Nephron progenitor cell (in vitro differentiated cells): ENCODE results near the gene WNT1.

Source experiments
- DNase-seq: peaks from one replicate; pipeline ENCODE4 v3.0.0; 2021
- H3K27ac Mint-ChIP-seq: 2 replicates; pipeline ENCODE4 v1.8.0; 2021; ENCODE audit warnings: mild to moderate bottlenecking, moderate library complexity, mixed read lengths
- H3K27me3 Mint-ChIP-seq: 2 replicates; pipeline ENCODE4 v1.8.0; 2021; ENCODE audit warnings: mild to moderate bottlenecking, low read depth, mixed read lengths; ENCODE audit not compliant: poor library complexity
- H3K36me3 Mint-ChIP-seq: 2 replicates; pipeline ENCODE4 v1.8.0; 2021; ENCODE audit warnings: low read depth, mixed read lengths
- H3K4me1 Mint-ChIP-seq: 2 replicates; pipeline ENCODE4 v1.8.0; 2021; ENCODE audit warnings: mixed read lengths
- H3K4me3 Mint-ChIP-seq: 2 replicates; pipeline ENCODE4 v1.8.0; 2021; ENCODE audit warnings: mild to moderate bottlenecking, moderate library complexity, mixed read lengths
- H3K9me3 Mint-ChIP-seq: 2 replicates; pipeline ENCODE4 v1.8.0; 2021; ENCODE audit warnings: mild to moderate bottlenecking, moderate library complexity, mixed read lengths
- TF ChIP-seq, protein P1 (sequence below): fragments of 200-600 bp; sonication (generic); IDR thresholded peaks from 2 replicates; pipeline ENCODE4 v1.5.0; 2021; ENCODE audit warnings: antibody characterized with exemption

Gene WNT1

DNA sequence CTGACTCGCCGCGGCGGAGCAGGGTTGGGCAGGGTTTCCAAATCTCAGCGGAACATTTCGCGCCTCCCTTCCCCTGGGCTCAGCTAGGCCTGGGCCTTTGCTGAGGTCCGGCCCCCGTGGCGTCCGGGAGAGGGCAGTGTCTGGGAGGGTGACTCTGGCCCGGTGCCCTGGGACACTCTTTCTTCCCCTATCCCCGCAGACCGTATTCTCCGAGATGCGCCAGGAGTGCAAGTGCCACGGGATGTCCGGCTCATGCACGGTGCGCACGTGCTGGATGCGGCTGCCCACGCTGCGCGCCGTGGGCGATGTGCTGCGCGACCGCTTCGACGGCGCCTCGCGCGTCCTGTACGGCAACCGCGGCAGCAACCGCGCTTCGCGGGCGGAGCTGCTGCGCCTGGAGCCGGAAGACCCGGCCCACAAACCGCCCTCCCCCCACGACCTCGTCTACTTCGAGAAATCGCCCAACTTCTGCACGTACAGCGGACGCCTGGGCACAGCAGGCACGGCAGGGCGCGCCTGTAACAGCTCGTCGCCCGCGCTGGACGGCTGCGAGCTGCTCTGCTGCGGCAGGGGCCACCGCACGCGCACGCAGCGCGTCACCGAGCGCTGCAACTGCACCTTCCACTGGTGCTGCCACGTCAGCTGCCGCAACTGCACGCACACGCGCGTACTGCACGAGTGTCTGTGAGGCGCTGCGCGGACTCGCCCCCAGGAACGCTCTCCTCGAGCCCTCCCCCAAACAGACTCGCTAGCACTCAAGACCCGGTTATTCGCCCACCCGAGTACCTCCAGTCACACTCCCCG lies 3.0 kb downstream of the WNT1 start:
- DNase-seq = no peak
- H3K4me1 Mint-ChIP-seq = peaks cover 69% of the 10 kb centered on the region
- peaks cover 100% of the 10 kb centered on the region for H3K27me3 Mint-ChIP-seq
- TF ChIP-seq, protein P1, sequence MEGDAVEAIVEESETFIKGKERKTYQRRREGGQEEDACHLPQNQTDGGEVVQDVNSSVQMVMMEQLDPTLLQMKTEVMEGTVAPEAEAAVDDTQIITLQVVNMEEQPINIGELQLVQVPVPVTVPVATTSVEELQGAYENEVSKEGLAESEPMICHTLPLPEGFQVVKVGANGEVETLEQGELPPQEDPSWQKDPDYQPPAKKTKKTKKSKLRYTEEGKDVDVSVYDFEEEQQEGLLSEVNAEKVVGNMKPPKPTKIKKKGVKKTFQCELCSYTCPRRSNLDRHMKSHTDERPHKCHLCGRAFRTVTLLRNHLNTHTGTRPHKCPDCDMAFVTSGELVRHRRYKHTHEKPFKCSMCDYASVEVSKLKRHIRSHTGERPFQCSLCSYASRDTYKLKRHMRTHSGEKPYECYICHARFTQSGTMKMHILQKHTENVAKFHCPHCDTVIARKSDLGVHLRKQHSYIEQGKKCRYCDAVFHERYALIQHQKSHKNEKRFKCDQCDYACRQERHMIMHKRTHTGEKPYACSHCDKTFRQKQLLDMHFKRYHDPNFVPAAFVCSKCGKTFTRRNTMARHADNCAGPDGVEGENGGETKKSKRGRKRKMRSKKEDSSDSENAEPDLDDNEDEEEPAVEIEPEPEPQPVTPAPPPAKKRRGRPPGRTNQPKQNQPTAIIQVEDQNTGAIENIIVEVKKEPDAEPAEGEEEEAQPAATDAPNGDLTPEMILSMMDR = peak; percentile 11
- peak overlapping the region; percentile 76 for H3K4me3 Mint-ChIP-seq
- peaks cover 7% of the 10 kb centered on the region for H3K9me3 Mint-ChIP-seq
- no peaks in the 10 kb centered on the region for H3K36me3 Mint-ChIP-seq
- no peak overlapping the region for H3K27ac Mint-ChIP-seq

DNA sequence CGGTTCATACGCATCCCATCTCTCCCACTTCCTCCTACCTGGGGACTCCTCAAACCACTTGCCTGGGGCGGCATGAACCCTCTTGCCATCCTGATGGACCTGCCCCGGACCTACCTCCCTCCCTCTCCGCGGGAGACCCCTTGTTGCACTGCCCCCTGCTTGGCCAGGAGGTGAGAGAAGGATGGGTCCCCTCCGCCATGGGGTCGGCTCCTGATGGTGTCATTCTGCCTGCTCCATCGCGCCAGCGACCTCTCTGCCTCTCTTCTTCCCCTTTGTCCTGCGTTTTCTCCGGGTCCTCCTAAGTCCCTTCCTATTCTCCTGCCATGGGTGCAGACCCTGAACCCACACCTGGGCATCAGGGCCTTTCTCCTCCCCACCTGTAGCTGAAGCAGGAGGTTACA lies 3.6 kb downstream of the WNT1 start:
- peaks cover 7% of the 10 kb centered on the region for H3K9me3 Mint-ChIP-seq
- H3K27me3 Mint-ChIP-seq = peaks cover 98% of the 10 kb centered on the region
- TF ChIP-seq, protein P1 = no peak
- DNase-seq = no peak
- no peak overlapping the region for H3K27ac Mint-ChIP-seq
- H3K4me1 Mint-ChIP-seq = peaks cover 72% of the 10 kb centered on the region
- H3K36me3 Mint-ChIP-seq = no peaks in the 10 kb centered on the region
- peak overlapping the region; percentile 76 for H3K4me3 Mint-ChIP-seq

DNA sequence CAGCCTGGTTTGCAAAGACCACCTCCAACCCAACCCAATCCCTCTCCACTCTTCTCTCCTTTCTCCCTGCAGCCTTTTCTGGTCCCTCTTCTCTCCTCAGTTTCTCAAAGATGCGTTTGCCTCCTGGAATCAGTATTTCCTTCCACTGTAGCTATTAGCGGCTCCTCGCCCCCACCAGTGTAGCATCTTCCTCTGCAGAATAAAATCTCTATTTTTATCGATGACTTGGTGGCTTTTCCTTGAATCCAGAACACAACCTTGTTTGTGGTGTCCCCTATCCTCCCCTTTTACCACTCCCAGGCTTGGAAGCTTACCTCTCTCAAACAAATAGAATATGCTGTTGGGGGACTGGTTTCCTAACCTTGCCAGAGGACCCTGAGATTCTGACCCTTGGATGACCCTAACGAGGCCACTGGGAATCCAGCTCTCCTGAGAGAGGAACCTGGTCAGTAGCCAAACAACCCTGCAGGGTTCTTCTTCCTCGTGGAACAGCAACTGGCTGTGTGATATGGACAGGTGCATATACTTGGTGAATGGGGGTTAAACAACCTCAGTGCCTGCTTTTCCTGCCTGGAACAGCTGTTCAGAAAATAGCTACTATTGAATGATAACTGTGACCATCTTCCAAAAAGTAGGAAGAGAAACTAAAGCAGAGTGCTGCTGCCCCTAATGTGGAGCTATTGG lies 4.4 kb downstream of the WNT1 start:
- DNase-seq = no peak
- no peak overlapping the region for H3K27ac Mint-ChIP-seq
- H3K36me3 Mint-ChIP-seq = no peaks in the 10 kb centered on the region
- peaks cover 3% of the 10 kb centered on the region for H3K9me3 Mint-ChIP-seq
- peak overlapping the region; percentile 76 for H3K4me3 Mint-ChIP-seq
- H3K27me3 Mint-ChIP-seq = peaks cover 98% of the 10 kb centered on the region
- TF ChIP-seq, protein P1 = no peak
- H3K4me1 Mint-ChIP-seq = peaks cover 70% of the 10 kb centered on the region

DNA sequence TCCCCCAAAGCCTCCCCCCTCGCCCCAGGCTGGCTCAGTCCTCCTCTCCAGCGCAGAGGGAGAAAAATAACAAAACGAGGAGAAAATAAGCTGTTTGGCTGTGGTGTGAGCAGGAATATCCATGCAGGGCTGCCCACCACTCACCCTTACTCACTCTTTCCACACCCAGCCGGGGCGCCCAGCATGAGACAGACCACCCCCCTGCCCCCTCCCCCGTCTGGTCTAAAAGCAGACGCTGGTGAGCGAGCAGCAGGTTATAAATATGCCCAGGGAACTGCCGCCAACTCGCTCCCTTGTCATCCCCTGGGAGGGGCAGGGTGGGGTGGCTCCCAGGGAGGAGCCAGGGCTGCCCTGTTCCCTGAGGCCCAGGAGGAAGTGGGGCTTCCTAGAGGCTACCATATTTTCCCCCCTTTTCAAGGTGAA lies 7.4 kb downstream of the WNT1 start:
- DNase-seq = no peak
- Mint-ChIP-seq H3K27ac (no peak overlapping the region), H3K9me3 (no peaks in the 10 kb centered on the region), H3K4me1 (peaks cover 48% of the 10 kb centered on the region), H3K27me3 (peaks cover 98% of the 10 kb centered on the region), H3K4me3 (no peak overlapping the region), H3K36me3 (no peaks in the 10 kb centered on the region)
- TF ChIP-seq, protein P1 = no peak

DNA sequence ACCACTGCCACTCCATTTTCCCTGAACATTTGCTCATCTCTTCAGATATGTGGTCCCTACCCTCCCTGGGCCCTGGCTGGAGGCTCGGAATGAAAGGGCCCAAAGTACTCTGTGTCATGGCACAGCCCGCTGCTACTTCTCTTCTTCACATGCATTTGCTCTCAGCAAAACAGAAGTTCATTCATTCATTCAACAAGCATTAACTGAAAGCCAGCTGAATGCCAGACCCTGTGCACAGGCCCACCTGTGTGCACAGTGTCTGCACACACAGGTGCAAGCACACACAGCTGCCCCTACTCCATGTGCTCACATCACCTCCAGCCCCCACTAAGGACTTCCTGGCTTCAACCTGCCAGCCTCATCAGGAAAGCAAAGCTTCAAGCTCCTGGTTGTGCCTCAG lies 7.8 kb downstream of the WNT1 start:
- Mint-ChIP-seq H3K9me3 (no peaks in the 10 kb centered on the region), H3K27me3 (peaks cover 98% of the 10 kb centered on the region), H3K36me3 (no peaks in the 10 kb centered on the region), H3K27ac (no peak overlapping the region), H3K4me3 (no peak overlapping the region), H3K4me1 (peaks cover 48% of the 10 kb centered on the region)
- TF ChIP-seq, protein P1 = no peak
- DNase-seq = no peak
